GM19023 (cell line): ENCODE data around the gene TPT1.
A peak's percentile ranks its signal among the peaks of the same experiment; 100 is the strongest.
"Not testable (repeated sequence)": the region's sequence is repeated elsewhere in the genome, so short reads cannot be mapped to it uniquely, and the experiment has no call there.

Experiments
- ATAC-seq: cut with Tn5 transposase; IDR thresholded peaks from one replicate; pipeline ENCODE4 v1.9.1; 2021; ENCODE audit warnings: mild to moderate bottlenecking, moderate library complexity; ENCODE audit not compliant: unreplicated experiment

Gene TPT1

GRCh38 chr13:45368005-45368404, 27.0 kb upstream of the TPT1 start:
- ATAC-seq = no peak

- ATAC-seq = peak; percentile 91
Measured at GRCh38 chr13:45367358-45367757, 26.4 kb upstream of the TPT1 start.

- no peak for ATAC-seq
Measured at GRCh38 chr13:45365558-45365885, 24.5 kb upstream of the TPT1 start.

GRCh38 chr13:45364876-45365557, 24.0 kb upstream of the TPT1 start:
- no peak for ATAC-seq

GRCh38 chr13:45362939-45363338, 22.0 kb upstream of the TPT1 start:
- no peak for ATAC-seq

GRCh38 chr13:45361596-45362206, 20.7 kb upstream of the TPT1 start:
- ATAC-seq = no peak

- no peak for ATAC-seq
Measured at GRCh38 chr13:45356966-45357672, 16.1 kb upstream of the TPT1 start.

GRCh38 chr13:45353895-45354294, 12.9 kb upstream of the TPT1 start:
- no peak for ATAC-seq

- no peak for ATAC-seq
Measured at GRCh38 chr13:45352031-45352430, 11.0 kb upstream of the TPT1 start.

GRCh38 chr13:45350152-45350551, 9.2 kb upstream of the TPT1 start:
- ATAC-seq = no peak

GRCh38 chr13:45349438-45349837, 8.5 kb upstream of the TPT1 start:
- no peak for ATAC-seq

- ATAC-seq = not testable (repeated sequence)
Measured at GRCh38 chr13:45344064-45344463, 3.1 kb upstream of the TPT1 start.

GRCh38 chr13:45343102-45343501, 2.1 kb upstream of the TPT1 start:
- not testable (repeated sequence) for ATAC-seq

GRCh38 chr13:45342668-45343067, 1.7 kb upstream of the TPT1 start:
- ATAC-seq = not testable (repeated sequence)

GRCh38 chr13:45341799-45342500, 967 bp upstream of the TPT1 start:
- ATAC-seq = no peak

GRCh38 chr13:45340422-45341033, 455 bp downstream of the TPT1 start:
- peak; percentile 40 for ATAC-seq

- ATAC-seq = no peak
Measured at GRCh38 chr13:45339867-45340266, 1.1 kb downstream of the TPT1 start.

- ATAC-seq = no peak
Measured at GRCh38 chr13:45339399-45339798, 1.6 kb downstream of the TPT1 start.

GRCh38 chr13:45337803-45338202, 3.2 kb downstream of the TPT1 start:
- ATAC-seq = no peak

- no peak for ATAC-seq
Measured at GRCh38 chr13:45337395-45337794, 3.6 kb downstream of the TPT1 start.
